ENCODE measurements around the gene ABCC9.
"Not testable (repeated sequence)": the region's sequence is repeated elsewhere in the genome, so short reads cannot be mapped to it uniquely, and the experiment has no call there.

The ABCC9 gene

GRCh38 chr12:21815306-21816062 lies 125.7 kb downstream of the ABCC9 start:
- no peaks in the 10 kb centered on the region for H3K9me3 ChIP-seq (ENCODE audit: severe bottlenecking)
- no peak for TF ChIP-seq CTCF (IDR thresholded peaks at IDR 0.05; ENCODE audit: low read depth, low read length)
- H3K36me3 ChIP-seq: no peaks in the 10 kb centered on the region
- H3K4me3 ChIP-seq (ENCODE audit: low read depth, low read length): no peak overlapping the region
- no peak overlapping the region for H3K27ac ChIP-seq
- DNase-seq: no peak
- H3K27me3 ChIP-seq (ENCODE audit: insufficient read depth, low read depth, severe bottlenecking): no peaks in the 10 kb centered on the region

DNA sequence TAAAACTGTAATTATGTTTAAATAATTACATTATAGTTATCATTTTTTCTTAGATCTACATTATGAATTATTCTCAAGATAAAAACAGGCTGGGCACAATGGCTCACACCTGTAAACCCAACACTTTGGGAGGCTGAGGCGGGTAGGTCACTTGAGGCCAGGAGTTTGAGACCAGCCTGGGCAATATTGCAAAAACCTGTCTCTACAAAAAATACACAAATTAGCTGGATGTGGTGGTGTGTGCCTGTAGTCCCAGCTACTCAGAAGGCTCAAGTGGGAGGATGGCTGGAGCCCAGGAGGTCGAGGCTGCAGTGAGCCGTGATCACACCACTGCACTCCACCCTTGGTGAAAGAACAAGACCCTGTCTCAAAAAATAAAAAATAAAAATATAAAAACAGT lies 126.4 kb downstream of the ABCC9 start:
- Histone ChIP-seq H3K27ac (no peak overlapping the region), H3K36me3 (no peaks in the 10 kb centered on the region), H3K27me3 (ENCODE audit: insufficient read depth, low read depth, severe bottlenecking) (no peaks in the 10 kb centered on the region), H3K4me3 (ENCODE audit: low read depth, low read length) (no peak overlapping the region), H3K9me3 (ENCODE audit: severe bottlenecking) (no peaks in the 10 kb centered on the region)
- no peak for DNase-seq
- TF ChIP-seq CTCF (IDR thresholded peaks at IDR 0.05; ENCODE audit: low read depth, low read length): no peak

- DNase-seq: no peak
- Histone ChIP-seq H3K9me3 (ENCODE audit: severe bottlenecking) (no peaks in the 10 kb centered on the region), H3K27ac (no peak overlapping the region), H3K27me3 (ENCODE audit: insufficient read depth, low read depth, severe bottlenecking) (no peaks in the 10 kb centered on the region), H3K4me3 (ENCODE audit: low read depth, low read length) (no peak overlapping the region), H3K36me3 (no peaks in the 10 kb centered on the region)
- no peak for TF ChIP-seq CTCF (IDR thresholded peaks at IDR 0.05; ENCODE audit: low read depth, low read length)
Measured at GRCh38 chr12:21814327-21814726, 126.9 kb downstream of the ABCC9 start.

GRCh38 chr12:21813751-21814150 lies 127.5 kb downstream of the ABCC9 start:
- Histone ChIP-seq H3K36me3 (no peaks in the 10 kb centered on the region), H3K27ac (no peak overlapping the region), H3K9me3 (ENCODE audit: severe bottlenecking) (no peaks in the 10 kb centered on the region), H3K27me3 (ENCODE audit: insufficient read depth, low read depth, severe bottlenecking) (no peaks in the 10 kb centered on the region), H3K4me3 (ENCODE audit: low read depth, low read length) (no peak overlapping the region)
- TF ChIP-seq CTCF (IDR thresholded peaks at IDR 0.05; ENCODE audit: low read depth, low read length): no peak
- no peak for DNase-seq

DNA sequence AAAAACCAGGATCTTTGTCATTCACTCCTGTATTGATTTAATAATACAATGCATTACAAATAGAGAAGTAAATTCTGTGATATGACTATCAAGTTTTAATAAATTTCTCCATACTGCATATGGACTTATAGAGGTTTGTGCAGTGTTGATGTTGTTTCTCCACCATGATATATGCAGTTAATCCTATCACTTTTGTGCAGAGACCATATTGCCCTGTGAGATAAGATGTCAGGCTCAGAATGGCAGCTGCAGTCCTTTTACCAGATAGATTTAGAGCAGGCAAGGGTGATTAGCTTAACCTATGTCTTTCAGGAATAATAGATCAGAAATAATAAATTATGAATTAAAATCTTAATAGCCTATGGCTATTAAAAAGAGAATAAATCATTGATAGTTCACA lies 128.1 kb downstream of the ABCC9 start:
- Histone ChIP-seq H3K27me3 (ENCODE audit: insufficient read depth, low read depth, severe bottlenecking) (no peaks in the 10 kb centered on the region), H3K27ac (no peak overlapping the region), H3K9me3 (ENCODE audit: severe bottlenecking) (no peaks in the 10 kb centered on the region), H3K36me3 (no peaks in the 10 kb centered on the region), H3K4me3 (ENCODE audit: low read depth, low read length) (no peak overlapping the region)
- no peak for TF ChIP-seq CTCF (IDR thresholded peaks at IDR 0.05; ENCODE audit: low read depth, low read length)
- no peak for DNase-seq

GRCh38 chr12:21812340-21812739 lies 128.9 kb downstream of the ABCC9 start:
- not testable (repeated sequence) for H3K36me3 ChIP-seq; H3K27me3 ChIP-seq (ENCODE audit: insufficient read depth, low read depth, severe bottlenecking); H3K9me3 ChIP-seq (ENCODE audit: severe bottlenecking); H3K4me3 ChIP-seq (ENCODE audit: low read depth, low read length); H3K27ac ChIP-seq; DNase-seq
